HFF-Myc (cell line): ENCODE results near the gene SSBP4.
"Not testable (repeated sequence)": the region's sequence is repeated elsewhere in the genome, so short reads cannot be mapped to it uniquely, and the experiment has no call there.

Source experiments
- DNase-seq: peaks from one replicate; pipeline ENCODE4 v3.0.0-alpha.2; 2011; ENCODE audit warnings: low read depth; ENCODE audit errors: extremely low read depth
- H3K4me3 ChIP-seq: replicated peaks from 2 replicates; pipeline ENCODE4 v1.5.1; 2011; ENCODE audit warnings: low read depth, mild to moderate bottlenecking, control low read depth, low read length
- CTCF ChIP-seq: IDR thresholded peaks from 2 replicates; pipeline ENCODE4 v1.5.1; 2012; ENCODE audit warnings: mild to moderate bottlenecking, low read depth, low read length, control low read depth; ENCODE audit errors: missing control alignments

The SSBP4 gene

GRCh38 chr19:18419195-18419698 lies at the start of gene SSBP4:
TSS of gene SSBP4 (plus strand) at chr19:18419398. CDS start at chr19:18419649, 251 bp downstream.
- TF ChIP-seq CTCF = no peak
- no peak for DNase-seq
- H3K4me3 ChIP-seq = peak within 1 kb of the TSS; percentile 85

- no peak for DNase-seq
- no peak for TF ChIP-seq CTCF
- H3K4me3 ChIP-seq = no peak overlapping the region
Observed at GRCh38 chr19:18373407-18373891, 45.7 kb upstream of the SSBP4 start.

- no peak for TF ChIP-seq CTCF
- no peak overlapping the region for H3K4me3 ChIP-seq
Observed at GRCh38 chr19:18373892-18374629, 45.1 kb upstream of the SSBP4 start.

GRCh38 chr19:18377026-18377425 lies 42.2 kb upstream of the SSBP4 start:
- no peak overlapping the region for H3K4me3 ChIP-seq
- no peak for TF ChIP-seq CTCF
- no peak for DNase-seq

More at GRCh38 chr19:18373892-18374629, 45.1 kb upstream of the SSBP4 start:
- peak; percentile 96 for DNase-seq

GRCh38 chr19:18379803-18380747 lies 39.1 kb upstream of the SSBP4 start:
- no peak overlapping the region for H3K4me3 ChIP-seq
- DNase-seq = peak; percentile 81
- TF ChIP-seq CTCF = no peak

- H3K4me3 ChIP-seq = no peak overlapping the region
- no peak for TF ChIP-seq CTCF
- no peak for DNase-seq
Observed at GRCh38 chr19:18380843-18381242, 38.4 kb upstream of the SSBP4 start.

GRCh38 chr19:18383622-18384021 lies 35.6 kb upstream of the SSBP4 start:
- not testable (repeated sequence) for H3K4me3 ChIP-seq, DNase-seq
